H9 (cell line): ENCODE measurements around the gene C20orf204. TPM values are rescaled to one million over a fixed set of nuclear protein-coding genes. Genes with fewer than 3 reads are reported as not detected.

ENCODE experiments used
- DNase-seq: peaks from one replicate; pipeline ENCODE4 v3.0.0-alpha.2; 2017
- H2AFZ ChIP-seq: one replicate; pipeline ENCODE4 v1.6.1; 2013; ENCODE audit warnings: mild to moderate bottlenecking, low read length, control low read depth, moderate library complexity
- H2AK5ac ChIP-seq: 2 replicates; pipeline ENCODE4 v1.6.1; 2013; ENCODE audit warnings: low read length, control low read depth, mixed read lengths; ENCODE audit not compliant: insufficient read length
- H2BK120ac ChIP-seq: one replicate; pipeline ENCODE4 v1.6.1; 2013; ENCODE audit warnings: low read depth, mild to moderate bottlenecking, low read length, control low read depth, inconsistent platforms; ENCODE audit not compliant: poor library complexity, severe bottlenecking
- H2BK12ac ChIP-seq: 2 replicates; pipeline ENCODE4 v1.6.1; 2013; ENCODE audit warnings: low read length, control low read depth, mixed read lengths, low read depth; ENCODE audit not compliant: insufficient read length
- H2BK15ac ChIP-seq: 2 replicates; pipeline ENCODE4 v1.6.1; 2013; ENCODE audit warnings: low read depth, low read length, control low read depth
- H2BK20ac ChIP-seq: one replicate; pipeline ENCODE4 v1.6.1; 2013; ENCODE audit warnings: low read depth, mild to moderate bottlenecking, low read length, control low read depth, inconsistent platforms; ENCODE audit not compliant: poor library complexity, severe bottlenecking
- H2BK5ac ChIP-seq: 2 replicates; pipeline ENCODE4 v1.6.1; 2013; ENCODE audit warnings: low read length, control low read depth, mixed read lengths; ENCODE audit not compliant: insufficient read length
- H3K14ac ChIP-seq: 2 replicates; pipeline ENCODE4 v1.6.1; 2013; ENCODE audit warnings: low read length, control low read depth; ENCODE audit not compliant: insufficient read depth
- H3K18ac ChIP-seq: 2 replicates; pipeline ENCODE4 v1.6.1; 2013; ENCODE audit warnings: low read depth, mild to moderate bottlenecking, mixed read lengths, low read length, control low read depth; ENCODE audit not compliant: insufficient read length
- H3K23ac ChIP-seq: 2 replicates; pipeline ENCODE4 v1.6.1; 2013; ENCODE audit warnings: low read length, control low read depth, mixed read lengths, low read depth; ENCODE audit not compliant: insufficient read length
- H3K23me2 ChIP-seq: 2 replicates; pipeline ENCODE4 v1.6.1; 2013; ENCODE audit warnings: low read depth, mild to moderate bottlenecking, mixed read lengths, low read length, control low read depth; ENCODE audit not compliant: insufficient read length, poor library complexity, severe bottlenecking
- H3K27ac ChIP-seq: 2 replicates; pipeline ENCODE4 v1.5.1; 2013; ENCODE audit warnings: low read length, control low read depth, mixed read lengths, low read depth; ENCODE audit not compliant: insufficient read length
- H3K27me3 ChIP-seq: 2 replicates; pipeline ENCODE4 v1.6.1; 2013; ENCODE audit warnings: low read length, control low read depth, inconsistent platforms; ENCODE audit not compliant: insufficient read depth
- H3K4ac ChIP-seq: 2 replicates; pipeline ENCODE4 v1.6.1; 2013; ENCODE audit warnings: low read depth, mild to moderate bottlenecking, control low read depth, inconsistent platforms, low read length, moderate library complexity
- H3K4me1 ChIP-seq: 2 replicates; pipeline ENCODE4 v1.6.1; 2013; ENCODE audit warnings: low read length, control low read depth, inconsistent platforms; ENCODE audit not compliant: insufficient read depth
- H3K4me2 ChIP-seq: 2 replicates; pipeline ENCODE4 v1.6.1; 2013; ENCODE audit warnings: low read length, control low read depth, mixed read lengths; ENCODE audit not compliant: insufficient read length, insufficient read depth
- H3K56ac ChIP-seq: 2 replicates; pipeline ENCODE4 v1.6.1; 2013; ENCODE audit warnings: low read depth, mild to moderate bottlenecking, mixed read lengths, low read length, control low read depth; ENCODE audit not compliant: insufficient read length
- H3K79me1 ChIP-seq: 2 replicates; pipeline ENCODE4 v1.6.1; 2013; ENCODE audit warnings: low read depth, mild to moderate bottlenecking, moderate library complexity, low read length, control low read depth, inconsistent platforms; ENCODE audit not compliant: insufficient read depth, poor library complexity, severe bottlenecking
- H3K79me2 ChIP-seq: 2 replicates; pipeline ENCODE4 v1.6.1; 2013; ENCODE audit warnings: low read length, control low read depth, inconsistent platforms; ENCODE audit not compliant: insufficient read depth
- H3K9ac ChIP-seq: 2 replicates; pipeline ENCODE4 v1.6.1; 2013; ENCODE audit warnings: low read length, control low read depth, mixed read lengths; ENCODE audit not compliant: insufficient read length; ENCODE audit errors: extremely low read depth
- H3K9me3 ChIP-seq: one replicate; pipeline ENCODE4 v1.6.1; 2013; ENCODE audit warnings: low read depth, low read length, inconsistent platforms; ENCODE audit not compliant: control insufficient read depth
- H3T11ph ChIP-seq: one replicate; pipeline ENCODE4 v1.6.1; 2013; ENCODE audit warnings: mild to moderate bottlenecking, low read length, control low read depth, inconsistent platforms
- H4K20me1 ChIP-seq: one replicate; pipeline ENCODE4 v1.6.1; 2013; ENCODE audit not compliant: control insufficient read depth, insufficient read length, insufficient read depth
- H4K5ac ChIP-seq: 2 replicates; pipeline ENCODE4 v1.6.1; 2013; ENCODE audit warnings: low read depth, mild to moderate bottlenecking, mixed read lengths, low read length, control low read depth; ENCODE audit not compliant: insufficient read length
- H4K8ac ChIP-seq: replicated peaks from 2 replicates; pipeline ENCODE4 v1.6.1; 2013; ENCODE audit warnings: low read length, control low read depth, mixed read lengths, low read depth; ENCODE audit not compliant: insufficient read length
- H4K91ac ChIP-seq: 2 replicates; pipeline ENCODE4 v1.6.1; 2013; ENCODE audit warnings: low read depth, mild to moderate bottlenecking, moderate library complexity, mixed read lengths, low read length, control low read depth; ENCODE audit not compliant: insufficient read length
- H3K27ac Mint-ChIP-seq, 3 experiments: 2 replicates in 2 of 3; 3 replicates in 1 of 3; pipeline ENCODE4 v1.8.0; 2020 to 2021; ENCODE audit warnings: mixed read lengths in 3 of 3, mild to moderate bottlenecking in 1 of 3, moderate library complexity in 1 of 3
- H3K27me3 Mint-ChIP-seq: 2 replicates; pipeline ENCODE4 v1.8.0; 2021; ENCODE audit warnings: low read depth, mild to moderate bottlenecking, moderate library complexity, mixed read lengths
- H3K36me3 Mint-ChIP-seq, 3 experiments: 2 replicates in 2 of 3; 3 replicates in 1 of 3; pipeline ENCODE4 v1.8.0; 2020 to 2021; ENCODE audit warnings: low read depth in 3 of 3, mixed read lengths in 3 of 3; ENCODE audit not compliant: insufficient read depth in 1 of 3
- H3K4me1 Mint-ChIP-seq, 2 experiments: 2 replicates each; pipeline ENCODE4 v1.8.0; 2020; ENCODE audit warnings: mixed read lengths in 2 of 2
- H3K4me3 Mint-ChIP-seq, 2 experiments: 2 replicates in 1 of 2; 3 replicates in 1 of 2; pipeline ENCODE4 v1.8.0; 2020 to 2021; ENCODE audit warnings: mild to moderate bottlenecking in 2 of 2, mixed read lengths in 2 of 2, moderate library complexity in 1 of 2
- H3K9me3 Mint-ChIP-seq, 2 experiments: 2 replicates in 1 of 2; 3 replicates in 1 of 2; pipeline ENCODE4 v1.8.0; 2020; ENCODE audit warnings: mild to moderate bottlenecking in 2 of 2, mixed read lengths in 2 of 2, moderate library complexity in 1 of 2
- CTCF ChIP-seq: fragments of 200-600 bp; sonication (generic); conservative IDR thresholded peaks from 3 replicates; pipeline ENCODE4 v1.8.0; 2021; ENCODE audit warnings: antibody characterized with exemption, mild to moderate bottlenecking
- WGBS: extraction: QIAGEN DNeasy Blood & Tissue Kit; methylation state at CpG from one replicate; pipeline ENCODE4 v1.1.7; 2013; ENCODE audit warnings: missing lambda C conversion rate, low lambda C conversion rate, mixed read lengths; ENCODE audit not compliant: insufficient read length; ENCODE audit errors: extremely low coverage; 5-methylcytosine and 5-hydroxymethylcytosine counted together
- total RNA-seq: library from RNA; stranded (reverse); gene quantifications from 2 replicates; pipeline ENCODE4 v1.2.1, GENCODE V29; 2021

The C20orf204 gene
- total RNA-seq, 1 experiment from 2014 or later, result 2.2 TPM

GRCh38 chr20:64047046-64047389, 11.0 kb downstream of the C20orf204 start:
- H3K27me3 Mint-ChIP-seq, result peaks cover 81% of the 10 kb centered on the region

More at GRCh38 chr20:64047046-64047389, 11.0 kb downstream of the C20orf204 start:
- Mint-ChIP-seq H3K4me1 (peaks cover 12 to 21% of the 10 kb centered on the region in 2 experiments), H3K4me3 (no peak overlapping the region), H3K9me3 (peaks cover 0 to 3% of the 10 kb centered on the region in 2 experiments; a peak in 1 of 5 replicates), H3K27ac (no peak overlapping the region), H3K36me3 (peaks cover 0 to 2% (median 0%) of the 10 kb centered on the region in 3 experiments; a peak in 2 of 7 replicates)
- no peak for DNase-seq
- no peaks in the 10 kb centered on the region for H3K79me1 ChIP-seq
- H3K4me2 ChIP-seq, result no peak overlapping the region
- no peak for TF ChIP-seq CTCF
- peaks cover 3% of the 10 kb centered on the region for H3K23me2 ChIP-seq
- H4K91ac ChIP-seq, result no peak overlapping the region
- no peak overlapping the region for H2AK5ac ChIP-seq
- H2BK12ac ChIP-seq, result no peak overlapping the region
- no peaks in the 10 kb centered on the region for H3K79me2 ChIP-seq
- H3K14ac ChIP-seq, result no peak overlapping the region
- H3K4ac ChIP-seq, result no peak overlapping the region
- no peak overlapping the region for H2BK15ac ChIP-seq
- H3K9me3 ChIP-seq, result no peaks in the 10 kb centered on the region
- H3T11ph ChIP-seq, result no peak overlapping the region
- H2BK20ac ChIP-seq, result no peak overlapping the region
- no peak overlapping the region for H3K56ac ChIP-seq
- H3K23ac ChIP-seq, result no peak overlapping the region
- H3K27me3 ChIP-seq, result peaks cover 29% of the 10 kb centered on the region; the same call in 1 of the 2 replicates
- no peaks in the 10 kb centered on the region for H4K20me1 ChIP-seq
- no CpG with 5 or more reads among the region's 8 CpGs for WGBS
- no peak overlapping the region for H2AFZ ChIP-seq
- no peaks in the 10 kb centered on the region for H3K4me1 ChIP-seq
- H4K8ac ChIP-seq, result no peak overlapping the region
- H2BK120ac ChIP-seq, result no peak overlapping the region
- no peak overlapping the region for H2BK5ac ChIP-seq
- H3K9ac ChIP-seq, result no peak overlapping the region
- H3K18ac ChIP-seq, result no peak overlapping the region
- H4K5ac ChIP-seq, result no peak overlapping the region
- no peak overlapping the region for H3K27ac ChIP-seq
